HG03442 (cell line): Measurements from ENCODE around the gene RASAL2.
"Not testable (repeated sequence)": the region's sequence is repeated elsewhere in the genome, so short reads cannot be mapped to it uniquely, and the experiment has no call there.

Experiments
- ATAC-seq: cut with Tn5 transposase; IDR thresholded peaks from one replicate; pipeline ENCODE4 v1.9.1; 2021; ENCODE audit warnings: mild to moderate bottlenecking, moderate library complexity; ENCODE audit not compliant: unreplicated experiment

Gene RASAL2

GRCh38 chr1:178066908-178067614, 26.8 kb upstream of the RASAL2 start:
- peak; percentile 99 for ATAC-seq

- no peak for ATAC-seq
Measured at GRCh38 chr1:178071811-178072210, 22.1 kb upstream of the RASAL2 start.

GRCh38 chr1:178072326-178072725, 21.6 kb upstream of the RASAL2 start:
- ATAC-seq = no peak

- no peak for ATAC-seq
Measured at GRCh38 chr1:178075333-178075732, 18.6 kb upstream of the RASAL2 start.

GRCh38 chr1:178076607-178077006, 17.3 kb upstream of the RASAL2 start:
- no peak for ATAC-seq

- ATAC-seq = no peak
Measured at GRCh38 chr1:178077917-178078316, 16.0 kb upstream of the RASAL2 start.

- no peak for ATAC-seq
Measured at GRCh38 chr1:178086294-178086693, 7.6 kb upstream of the RASAL2 start.

GRCh38 chr1:178086766-178087165, 7.1 kb upstream of the RASAL2 start:
- peak; percentile 47 for ATAC-seq

GRCh38 chr1:178088651-178089050, 5.3 kb upstream of the RASAL2 start:
- no peak for ATAC-seq

- not testable (repeated sequence) for ATAC-seq
Measured at GRCh38 chr1:178091454-178091853, 2.5 kb upstream of the RASAL2 start.

- ATAC-seq = no peak
Measured at GRCh38 chr1:178091986-178092745, 1.7 kb upstream of the RASAL2 start.

- no peak for ATAC-seq
Measured at GRCh38 chr1:178092878-178093493, 918 bp upstream of the RASAL2 start.

GRCh38 chr1:178093494-178093950, 382 bp upstream of the RASAL2 start:
- peak; percentile 83 for ATAC-seq

- ATAC-seq = no peak
Measured at GRCh38 chr1:178094739-178095645, 1.1 kb downstream of the RASAL2 start.

- no peak for ATAC-seq
Measured at GRCh38 chr1:178096421-178096820, 2.5 kb downstream of the RASAL2 start.

- no peak for ATAC-seq
Measured at GRCh38 chr1:178098262-178098661, 4.4 kb downstream of the RASAL2 start.

GRCh38 chr1:178101266-178101630, 7.3 kb downstream of the RASAL2 start:
- ATAC-seq = no peak

GRCh38 chr1:178101654-178102053, 7.8 kb downstream of the RASAL2 start:
- ATAC-seq = no peak

GRCh38 chr1:178102218-178102617, 8.3 kb downstream of the RASAL2 start:
- ATAC-seq = no peak

- no peak for ATAC-seq
Measured at GRCh38 chr1:178107823-178108222, 13.9 kb downstream of the RASAL2 start.
